Suppressor macrophage (primary cell): ENCODE data around the gene CYB5A.
"Not testable (repeated sequence)": the region's sequence is repeated elsewhere in the genome, so short reads cannot be mapped to it uniquely, and the experiment has no call there.

ENCODE experiments used
- DNase-seq, 4 experiments: peaks; one replicate each; pipeline ENCODE4 v3.0.0-alpha.2; 2020 to 2022

The CYB5A gene

DNA sequence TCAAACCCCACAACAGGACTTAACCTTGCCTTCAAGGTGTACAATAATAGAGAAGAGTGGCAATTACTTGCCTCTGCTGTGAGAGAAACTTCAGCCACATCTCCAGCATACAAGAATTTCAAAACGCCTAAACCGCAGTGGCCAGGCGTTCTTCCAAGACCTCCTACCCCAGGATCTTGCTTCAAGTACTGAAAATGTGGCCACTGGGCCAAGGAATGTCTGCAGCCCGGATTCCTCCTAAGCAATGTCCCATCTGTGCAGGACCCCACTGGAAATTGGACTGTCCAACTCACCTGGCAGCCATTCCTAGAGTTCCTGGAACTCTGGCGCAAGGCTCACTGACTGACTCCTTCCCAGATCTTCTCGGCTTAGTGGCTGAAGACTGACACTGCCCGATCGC is 2.8 kb upstream of the CYB5A start:
- DNase-seq, result no peak

DNA sequence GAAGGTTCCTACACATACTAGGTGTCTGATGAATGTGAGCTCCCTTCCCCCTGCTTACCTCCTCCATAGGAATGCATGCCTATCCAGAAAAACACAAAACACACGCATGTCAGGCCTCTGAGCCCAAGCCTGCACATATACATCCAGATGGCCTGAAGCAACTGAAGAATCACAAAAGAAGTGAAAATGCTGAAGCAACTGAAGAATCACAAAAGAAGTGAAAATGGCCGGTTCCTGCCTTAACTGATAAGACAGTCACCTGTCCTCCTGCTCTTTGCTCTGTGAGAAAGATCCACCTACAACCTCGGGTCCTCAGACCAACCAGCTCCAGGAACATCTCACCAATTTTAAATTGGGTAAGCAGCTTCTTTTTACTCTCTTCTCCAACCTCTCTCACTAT is 1.2 kb upstream of the CYB5A start:
- DNase-seq, result not testable (repeated sequence)

DNA sequence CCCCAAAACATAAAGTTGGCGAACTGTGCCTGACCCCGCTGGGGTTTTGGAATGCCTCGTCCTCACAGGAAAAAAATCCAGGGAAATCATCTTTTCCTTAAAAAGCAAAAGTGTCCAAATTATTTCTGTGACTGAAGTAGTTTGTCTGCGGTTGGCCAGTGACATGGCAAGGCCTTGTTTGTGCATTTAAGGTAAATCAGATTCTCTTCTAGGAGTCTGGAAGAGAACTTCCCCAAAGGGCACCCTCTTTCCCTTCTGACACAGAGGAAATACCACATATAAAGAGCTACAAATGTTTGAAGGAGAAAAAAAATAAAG is 737 bp upstream of the CYB5A start:
- peak in 3 of 4 experiments; percentile 14 to 43 (median 30) for DNase-seq

DNA sequence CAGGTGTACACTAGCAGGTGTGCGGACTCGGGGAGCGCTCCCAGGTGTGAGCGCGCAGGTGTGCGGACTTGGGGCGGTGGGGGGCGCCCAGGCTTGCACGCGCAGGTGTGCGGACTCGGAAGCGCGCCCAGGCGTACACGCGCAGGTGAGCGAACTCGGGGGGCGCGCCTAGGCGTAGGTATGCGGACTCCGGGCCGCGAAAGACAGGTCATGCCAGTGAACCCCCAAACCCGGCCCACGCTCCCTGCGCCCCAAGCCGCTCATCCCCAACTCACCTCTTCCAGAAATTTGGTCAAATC is 342 bp downstream of the CYB5A start:
- no peak for DNase-seq

DNA sequence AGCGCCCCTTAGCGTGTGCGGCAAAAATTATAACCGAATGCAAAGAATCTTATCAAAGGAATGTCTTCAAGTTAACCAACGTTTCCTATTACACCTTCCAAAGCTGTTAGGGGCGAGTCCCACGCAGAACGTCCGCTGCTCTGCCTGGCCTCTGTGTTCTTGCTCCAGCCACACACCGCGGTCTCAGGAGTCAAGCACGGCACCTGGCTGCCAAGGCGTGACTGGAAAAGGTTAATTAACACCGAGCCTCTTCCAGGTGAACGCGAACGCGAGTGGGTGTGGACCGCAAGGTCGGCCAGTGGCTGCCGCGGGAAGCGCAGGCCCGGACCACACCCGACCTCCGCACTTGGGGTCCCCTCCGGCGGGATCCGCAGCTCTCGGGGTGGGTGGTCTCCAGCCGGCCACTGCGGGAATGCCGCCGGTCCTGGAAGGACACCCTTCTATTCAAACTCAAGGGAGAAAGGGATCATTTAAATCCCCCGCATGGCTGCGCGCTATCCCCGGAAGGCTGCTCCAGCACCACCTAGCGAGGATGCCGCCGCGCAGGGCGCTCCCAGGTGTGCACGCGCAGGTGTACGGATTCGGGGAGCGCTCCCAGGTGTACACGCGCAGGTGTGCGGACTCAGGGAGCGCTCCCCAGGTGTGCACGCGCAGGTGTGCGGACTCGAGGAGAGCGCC is 830 bp downstream of the CYB5A start:
- peak in 1 of 4 experiments; percentile 20 for DNase-seq

DNA sequence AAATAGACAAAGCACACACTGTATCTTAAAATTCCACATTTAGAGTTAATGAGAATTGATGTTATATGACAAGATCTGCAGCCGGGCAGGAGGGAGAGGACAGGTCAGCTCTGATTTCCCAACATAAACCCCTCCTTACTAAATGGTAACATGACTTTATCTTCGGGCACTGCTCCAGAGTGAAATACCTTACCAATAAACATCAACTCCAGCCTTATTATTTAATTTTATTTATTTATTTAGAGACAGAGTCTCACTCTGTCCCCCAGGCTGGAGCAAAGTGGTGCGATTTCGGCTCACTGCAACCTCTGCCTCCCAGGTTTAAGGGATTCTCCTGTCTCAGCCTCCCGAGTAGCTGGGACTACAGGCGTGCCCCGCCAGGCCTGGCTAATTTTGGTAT is 1.7 kb downstream of the CYB5A start:
- DNase-seq, result no peak

DNA sequence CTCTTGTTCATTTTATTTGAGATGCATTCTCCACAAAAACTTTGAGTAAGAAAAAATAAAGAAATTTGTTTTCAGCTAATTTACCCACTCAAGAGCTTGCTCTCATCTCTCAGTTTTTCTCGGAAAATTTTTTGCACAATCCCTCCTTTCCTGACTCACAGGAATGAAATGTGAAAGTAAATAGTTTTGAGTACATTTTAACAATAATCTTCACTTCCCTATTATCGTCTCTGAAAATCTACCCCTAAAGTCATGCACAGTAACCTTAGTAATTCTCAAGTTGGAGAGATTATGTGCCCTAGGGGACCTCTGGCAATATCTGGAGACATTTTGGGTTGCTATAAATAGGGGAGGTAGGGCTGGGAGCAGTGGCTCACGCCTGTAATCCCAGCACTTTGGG is 2.6 kb downstream of the CYB5A start:
- DNase-seq, result peak in 1 of 4 experiments; percentile 5

DNA sequence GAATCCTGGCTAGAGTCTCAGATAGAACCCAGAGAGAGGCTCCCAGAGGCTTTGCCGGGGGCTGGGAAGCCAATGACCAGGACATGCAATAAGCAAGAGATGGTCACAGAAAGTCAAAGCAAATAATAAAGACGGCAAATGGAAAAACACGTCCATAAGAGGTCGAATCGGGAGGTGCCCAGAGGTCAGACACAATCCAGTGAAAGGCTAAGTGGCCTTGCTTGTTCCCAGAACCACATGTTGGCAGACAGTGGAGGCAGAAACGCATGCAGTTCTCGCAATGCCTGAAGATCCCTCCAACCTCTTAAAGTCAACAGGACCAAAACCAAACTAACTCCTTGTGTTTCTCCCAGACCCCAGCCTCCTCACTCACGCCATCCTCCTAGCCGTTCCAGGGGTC is 3.0 kb downstream of the CYB5A start:
- no peak for DNase-seq

DNA sequence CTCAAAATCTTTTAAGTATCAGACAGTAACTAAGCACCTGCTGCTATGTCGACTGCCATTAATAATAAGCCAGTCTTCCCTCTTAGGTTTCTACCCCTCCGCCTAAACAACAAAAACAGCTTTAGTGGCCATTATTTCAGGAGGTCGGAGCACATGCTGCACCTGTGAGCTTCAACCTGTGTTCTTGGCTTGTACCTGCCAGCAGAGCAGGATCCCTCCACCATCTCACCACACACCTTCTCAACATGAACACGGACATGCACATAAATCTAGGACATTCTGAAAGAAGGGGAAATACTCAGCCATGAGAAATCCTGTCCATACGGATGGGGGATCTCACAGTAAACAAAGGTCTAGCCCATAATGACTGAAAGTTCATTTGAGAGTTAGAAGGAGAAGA is 3.7 kb downstream of the CYB5A start:
- DNase-seq, result no peak

DNA sequence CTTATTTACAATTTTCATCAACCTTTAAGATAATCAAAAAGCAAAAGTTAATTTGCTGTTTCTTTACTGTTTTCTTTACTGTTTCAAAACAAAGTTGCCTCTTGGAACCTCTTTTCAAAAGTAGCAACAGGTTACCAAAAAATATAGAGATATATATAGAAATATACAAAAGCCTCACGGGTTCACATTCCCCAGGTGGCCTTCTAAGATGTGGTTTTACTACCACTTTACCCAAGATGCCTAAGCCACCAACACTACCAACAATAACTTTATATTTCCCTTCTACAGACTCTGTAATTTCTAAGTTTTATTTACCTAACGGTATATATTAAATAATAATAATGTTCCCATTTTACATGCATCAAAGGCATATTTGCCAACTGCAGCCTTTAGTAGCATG is 4.9 kb downstream of the CYB5A start:
- DNase-seq, result no peak

DNA sequence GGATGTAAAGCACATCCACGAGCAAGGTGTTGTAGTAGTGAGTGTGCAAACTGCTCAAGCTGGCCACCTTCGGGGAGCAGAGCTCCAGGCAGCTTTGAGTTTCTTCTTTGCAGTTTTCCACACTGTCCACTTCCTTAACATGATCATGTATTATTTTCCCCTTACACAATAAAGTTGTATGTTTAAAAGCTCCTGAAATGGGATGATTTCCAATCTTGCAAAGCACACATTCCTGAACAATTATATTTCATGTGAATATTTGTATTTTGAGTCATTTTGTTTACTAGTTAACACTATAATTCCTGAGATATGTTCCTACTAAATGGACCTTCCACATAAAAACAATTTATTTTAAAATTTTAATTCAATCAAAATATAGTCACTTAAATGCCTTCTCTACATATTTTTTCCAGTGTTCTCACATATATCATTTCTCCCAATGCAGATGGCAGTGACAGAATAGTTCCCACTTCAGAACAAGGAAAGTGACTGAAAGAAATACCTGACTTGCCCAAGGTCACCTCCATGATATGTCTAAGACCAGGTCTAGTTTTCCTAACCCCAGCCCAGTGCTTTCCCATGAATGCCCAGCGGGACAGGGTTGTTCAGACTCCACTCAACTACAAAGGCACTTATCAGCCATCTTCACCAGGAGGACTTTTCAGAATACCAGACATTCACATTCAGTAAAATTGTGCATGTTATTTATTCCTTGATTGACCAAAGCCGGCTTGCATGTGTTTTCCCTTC is 5.5 kb downstream of the CYB5A start:
- no peak for DNase-seq

DNA sequence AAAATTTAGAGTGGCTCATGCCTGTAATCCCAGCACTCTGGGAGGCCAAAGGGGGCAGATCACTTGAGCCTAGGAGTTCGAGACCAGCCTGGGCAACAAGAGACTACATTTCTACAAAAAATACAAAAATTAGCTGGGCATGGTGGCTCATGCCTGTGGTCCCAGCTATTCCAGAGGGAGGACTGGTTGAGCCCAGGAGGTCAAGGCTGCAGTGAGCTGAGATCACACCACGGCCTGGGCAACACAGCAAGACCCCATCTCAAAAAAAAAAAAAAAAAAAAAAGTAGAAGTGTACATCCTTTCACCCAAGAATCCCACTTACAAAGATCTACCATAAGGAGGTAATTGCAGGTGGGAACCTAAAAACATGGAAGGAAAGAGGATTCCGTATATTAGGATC is 6.2 kb downstream of the CYB5A start:
- not testable (repeated sequence) for DNase-seq

DNA sequence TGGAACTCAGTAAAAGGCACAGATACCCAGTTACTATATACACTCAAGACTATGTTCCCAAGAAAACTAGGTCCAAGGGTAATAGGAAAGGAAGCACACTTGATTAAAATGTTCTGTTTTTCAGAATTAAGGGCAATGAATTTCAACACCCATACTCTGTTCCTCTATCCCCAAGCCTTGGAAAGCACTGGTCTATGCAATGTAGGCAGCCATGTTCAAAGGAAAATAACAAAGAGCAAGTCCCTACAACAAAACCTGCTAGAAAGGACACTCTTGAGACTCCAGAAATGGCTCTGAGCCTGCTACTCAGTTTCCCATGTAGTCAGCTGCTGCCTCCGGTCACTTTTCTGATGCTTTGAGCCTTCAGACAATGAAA is 6.8 kb downstream of the CYB5A start:
- DNase-seq, result peak in 1 of 4 experiments; percentile 13

DNA sequence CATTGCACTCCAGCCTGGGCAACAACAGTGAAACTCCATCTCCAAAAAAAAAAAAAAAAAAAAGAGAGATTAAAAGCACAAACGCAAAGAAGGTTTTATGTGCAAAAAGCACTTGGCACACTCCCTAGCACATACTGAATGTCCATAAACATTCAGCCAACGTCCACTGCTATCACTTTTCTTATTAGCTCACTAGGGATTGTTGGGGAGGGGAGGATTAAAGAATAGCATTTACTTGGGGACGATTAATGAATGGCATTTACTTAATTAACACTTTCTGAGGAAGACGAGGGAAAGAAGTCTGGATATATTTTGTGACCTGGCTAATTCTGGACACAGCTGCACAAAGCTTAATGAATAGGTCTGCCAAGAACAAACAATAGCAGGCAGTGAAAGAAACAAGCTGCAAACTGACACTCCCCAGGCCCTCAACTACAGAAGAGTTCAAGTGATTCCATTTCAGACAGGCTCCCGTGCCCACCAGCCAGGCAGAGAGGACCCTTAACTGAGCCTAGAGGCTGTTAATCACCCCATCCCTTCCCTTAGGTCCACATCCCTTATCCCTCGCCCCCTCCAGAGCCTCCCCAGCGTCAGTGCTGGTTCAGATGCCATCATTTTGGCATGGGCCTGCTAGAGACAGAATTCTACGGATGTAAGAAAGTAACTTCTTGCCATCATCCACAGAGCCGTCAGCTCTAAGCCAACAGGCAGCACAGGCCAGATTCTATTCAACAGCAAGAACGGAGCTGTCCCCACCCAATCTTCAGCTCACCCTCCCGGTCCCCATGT is 7.4 kb downstream of the CYB5A start:
- DNase-seq, result no peak

DNA sequence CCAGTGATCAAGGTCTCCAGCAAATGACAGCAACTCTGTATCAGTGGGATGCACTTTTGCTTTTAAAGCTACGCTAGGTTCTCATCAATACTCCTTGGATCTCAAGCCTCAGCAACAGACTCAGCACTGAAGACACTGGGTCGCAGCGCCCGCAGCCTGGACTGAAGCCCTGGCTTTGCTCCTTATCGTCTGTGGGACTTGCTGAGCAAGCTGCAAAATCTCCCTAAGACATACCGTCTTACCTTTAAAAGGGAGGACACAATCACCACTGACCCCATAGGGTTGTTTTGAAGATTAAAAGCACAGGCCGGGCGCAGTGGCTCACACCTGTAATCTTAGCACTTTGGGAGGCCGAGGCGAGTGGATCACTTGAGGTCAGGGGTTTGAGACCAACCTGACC is 8.1 kb downstream of the CYB5A start:
- DNase-seq, result no peak

DNA sequence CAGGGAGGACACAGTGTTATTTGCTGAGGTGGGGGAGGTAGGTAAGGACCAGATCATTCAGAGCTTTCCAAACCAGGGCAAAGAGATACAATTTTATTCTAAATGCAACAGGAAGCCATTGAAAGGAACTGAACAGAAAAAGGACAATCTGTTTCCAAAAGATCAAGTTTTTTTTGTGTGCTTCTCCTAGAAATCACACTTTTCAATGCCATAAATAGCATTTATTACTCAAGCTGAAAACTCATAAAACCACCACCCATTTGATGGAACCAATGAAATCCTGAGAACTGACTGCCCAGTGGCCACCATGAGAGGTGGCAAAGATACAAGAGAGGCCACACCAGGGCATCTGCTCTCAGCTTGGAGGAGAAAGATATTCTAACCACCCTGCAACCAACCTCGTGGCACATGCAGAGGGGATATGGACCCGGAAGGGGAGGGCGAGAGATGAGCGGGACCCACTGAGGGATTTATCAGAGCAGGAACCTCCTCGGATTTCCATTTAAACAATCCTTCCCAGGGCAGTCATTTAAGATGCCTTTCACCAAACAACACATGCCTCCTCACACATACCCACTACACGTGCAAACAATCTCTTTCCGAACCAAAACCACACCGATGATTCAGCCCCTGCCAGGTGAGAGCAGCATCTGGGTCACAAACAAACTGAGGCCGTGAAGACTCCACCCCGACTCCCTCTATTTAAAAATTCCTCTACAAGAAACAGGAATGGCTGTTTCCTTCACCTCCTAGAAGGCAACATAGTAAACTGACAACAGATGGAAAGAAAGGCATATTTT is 8.8 kb downstream of the CYB5A start:
- no peak for DNase-seq

DNA sequence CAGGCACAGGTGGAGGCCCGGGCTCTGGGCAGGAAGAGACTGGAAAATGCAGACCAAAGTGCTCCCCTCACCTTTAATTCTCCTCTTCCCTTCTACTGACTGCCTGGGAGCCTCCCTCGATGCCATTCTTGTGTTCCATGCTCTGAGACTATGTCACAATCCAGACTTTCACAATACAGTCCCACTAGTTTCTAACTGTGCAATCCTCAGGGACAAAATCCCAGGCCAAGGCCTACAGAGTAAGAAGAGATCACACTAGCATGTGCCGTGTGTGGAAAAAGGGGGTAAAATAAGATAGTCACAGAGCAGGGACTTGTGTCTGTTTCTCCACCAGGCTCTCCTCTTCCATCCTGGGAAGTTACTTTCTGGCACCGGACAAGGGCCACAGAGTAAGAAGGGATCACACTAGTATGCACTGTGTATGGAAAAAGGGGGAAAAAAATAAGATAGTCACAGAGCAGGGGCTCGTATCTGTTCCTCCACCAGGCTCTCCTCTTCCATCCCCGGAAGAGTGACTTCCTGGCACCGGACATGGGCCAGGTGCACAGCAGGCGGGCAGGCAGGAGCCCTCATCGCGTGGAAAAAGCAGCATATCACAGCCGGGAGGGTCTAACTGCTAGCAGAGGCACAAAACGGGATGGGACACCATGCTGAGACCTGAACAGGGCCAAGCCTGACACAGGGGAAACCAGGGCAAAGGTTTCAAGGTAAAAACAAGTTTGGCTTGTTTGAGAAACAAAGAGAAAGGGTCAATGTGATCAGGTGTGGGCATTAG is 9.6 kb downstream of the CYB5A start:
- peak; percentile 3 to 52 (median 28) for DNase-seq

DNA sequence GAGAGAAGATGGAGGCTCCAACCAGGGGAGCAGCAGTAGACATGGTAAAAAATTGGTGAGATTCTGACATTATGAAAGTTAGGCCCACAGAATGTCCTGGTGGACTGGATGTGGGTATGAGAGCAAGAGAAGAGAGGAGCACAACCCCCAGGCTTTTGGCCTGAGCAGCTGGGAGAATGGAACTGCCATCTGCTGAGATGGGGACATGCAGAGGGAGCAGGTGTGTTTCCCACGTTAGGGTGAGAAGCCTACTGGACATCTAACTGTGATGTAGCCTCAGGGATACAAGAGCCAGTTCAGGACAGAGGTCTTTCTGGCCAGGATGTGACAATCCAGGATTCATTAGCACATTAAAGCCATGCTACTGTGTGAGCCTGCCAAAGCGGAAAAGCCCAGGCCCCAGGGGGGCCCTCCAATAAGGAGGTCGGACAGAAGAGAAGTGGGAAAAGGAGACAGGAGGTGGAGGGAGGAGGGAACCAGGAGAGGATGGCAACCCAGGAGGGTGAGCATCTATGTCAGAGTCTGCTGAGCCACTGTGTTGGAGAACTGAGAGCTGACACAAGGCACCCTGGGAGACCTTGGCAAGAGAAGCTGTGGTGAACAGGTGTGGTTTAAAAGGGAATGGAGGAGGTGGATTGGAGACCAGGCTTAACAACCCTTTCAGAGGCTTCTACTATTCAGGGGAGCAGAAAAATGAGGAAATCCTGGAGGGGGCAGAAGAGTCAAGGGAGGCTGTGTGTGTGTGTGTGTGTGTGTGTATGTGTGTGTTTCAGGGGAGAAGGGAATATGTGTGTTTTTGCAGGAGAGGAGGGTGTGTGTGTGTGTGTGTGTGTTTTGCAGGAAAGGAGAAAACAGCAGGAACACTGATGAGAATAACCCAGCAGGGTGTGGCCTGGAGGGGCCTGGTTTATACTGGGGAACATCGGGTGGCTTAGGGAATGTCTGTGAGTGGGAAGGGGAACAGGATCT is 10.5 kb downstream of the CYB5A start:
- no peak for DNase-seq

DNA sequence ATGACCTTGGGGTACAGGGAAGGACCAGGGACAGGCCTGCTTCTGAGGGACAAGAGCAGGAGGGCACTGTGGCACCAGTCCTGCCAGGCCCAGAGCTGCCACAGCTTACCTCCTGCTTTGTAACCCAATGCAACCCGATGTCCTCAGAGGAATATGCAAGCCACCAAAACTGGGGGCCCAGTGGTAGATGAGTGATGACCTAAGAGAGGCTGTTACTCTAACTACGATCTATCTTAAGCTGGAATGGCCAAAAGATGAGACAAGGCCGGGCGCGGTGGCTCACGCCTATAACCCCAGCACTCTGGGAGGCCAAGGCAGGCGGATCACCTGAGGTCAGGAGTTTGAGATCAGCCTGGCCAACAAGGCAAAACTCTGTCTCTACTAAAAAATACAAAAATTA is 12.8 kb downstream of the CYB5A start:
- DNase-seq, result no peak

DNA sequence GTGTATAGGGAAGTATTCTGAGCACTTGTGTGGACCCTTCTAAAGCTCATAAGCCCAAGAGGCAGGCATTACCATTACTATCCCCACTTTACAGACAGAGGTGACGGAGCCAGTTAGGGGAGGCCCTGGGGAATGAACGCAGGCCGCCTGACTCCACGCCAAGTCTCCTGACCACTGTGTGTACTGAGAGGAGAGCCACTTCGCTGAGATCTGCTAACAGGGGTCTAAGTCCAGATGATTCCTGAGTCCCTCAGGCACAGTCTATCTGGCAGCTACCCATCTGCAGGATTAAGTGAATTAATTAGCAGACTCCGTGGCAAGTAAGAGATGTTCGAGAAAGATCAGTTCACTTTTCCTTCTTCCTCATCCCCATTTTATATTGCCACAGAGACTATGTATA is 13.7 kb downstream of the CYB5A start:
- DNase-seq, result no peak

DNA sequence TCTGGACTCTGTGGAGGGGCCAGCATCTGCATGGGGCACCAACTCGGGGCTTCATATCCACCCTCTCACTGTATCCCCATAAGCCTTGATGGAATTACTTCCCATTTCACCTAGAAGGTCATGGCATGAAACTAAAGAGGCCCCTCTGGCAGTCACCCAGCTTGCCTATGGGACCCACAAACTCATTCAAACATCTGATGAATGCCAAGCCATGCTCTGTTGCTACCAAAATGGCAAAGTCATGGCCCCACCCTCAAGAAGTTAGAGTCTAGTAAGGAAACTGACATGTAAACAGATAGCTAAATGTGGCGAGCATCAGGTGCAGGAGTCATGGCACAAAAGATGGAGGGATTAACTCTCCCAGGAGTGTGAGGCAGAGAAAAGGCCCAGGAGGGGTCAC is 14.5 kb downstream of the CYB5A start:
- no peak for DNase-seq
